Astrocyte (in vitro differentiated cells and primary cell): ENCODE results near the gene STUB1. TPM values are rescaled to one million over a fixed set of nuclear protein-coding genes. Genes with fewer than 3 reads are reported as not detected.

Experiments used
- DNase-seq: peaks from one replicate; pipeline ENCODE4 v3.0.0-alpha.2; 2010; ENCODE audit warnings: low read depth
- FAIRE-seq: peaks from 2 replicates; lab custom pipeline; 2011; peaks lifted over from hg19 to GRCh38; lab: Jason Lieb, UNC
- H2AFZ ChIP-seq: 2 replicates; pipeline ENCODE4 v1.6.0; 2012; ENCODE audit warnings: low read depth, low read length, inconsistent platforms
- H3K27ac ChIP-seq: 2 replicates; pipeline ENCODE4 v1.5.1; 2011; ENCODE audit warnings: low read depth, low read length, inconsistent platforms
- H3K27me3 ChIP-seq: 2 replicates; pipeline ENCODE4 v1.6.0; 2011; ENCODE audit warnings: low read length, inconsistent platforms; ENCODE audit not compliant: insufficient read depth
- H3K36me3 ChIP-seq: 2 replicates; pipeline ENCODE4 v1.5.1; 2011; ENCODE audit warnings: low read length, inconsistent platforms; ENCODE audit not compliant: insufficient read depth
- H3K4me1 ChIP-seq: 2 replicates; pipeline ENCODE4 v1.5.1; 2011; ENCODE audit warnings: low read length, inconsistent platforms; ENCODE audit not compliant: insufficient read depth
- H3K4me2 ChIP-seq: 2 replicates; pipeline ENCODE4 v1.6.0; 2012; ENCODE audit warnings: low read length, inconsistent platforms
- H3K4me3 ChIP-seq: 2 replicates; pipeline ENCODE4 v1.5.1; 2011; ENCODE audit warnings: low read depth, mild to moderate bottlenecking, low read length, inconsistent platforms; ENCODE audit not compliant: insufficient read depth
- H3K79me2 ChIP-seq: 2 replicates; pipeline ENCODE4 v1.6.0; 2012; ENCODE audit warnings: mild to moderate bottlenecking, low read length, inconsistent platforms; ENCODE audit not compliant: insufficient read depth
- H3K9ac ChIP-seq: 2 replicates; pipeline ENCODE4 v1.6.0; 2012; ENCODE audit warnings: mild to moderate bottlenecking, low read length, inconsistent platforms
- H3K9me3 ChIP-seq: 2 replicates; pipeline ENCODE4 v1.5.1; 2012; ENCODE audit warnings: low read depth, mild to moderate bottlenecking, low read length, inconsistent platforms; ENCODE audit not compliant: insufficient read depth
- H4K20me1 ChIP-seq: 2 replicates; pipeline ENCODE4 v1.6.0; 2012; ENCODE audit warnings: low read length, inconsistent platforms; ENCODE audit not compliant: insufficient read depth
- H3K27ac Mint-ChIP-seq: one replicate; pipeline ENCODE4 v1.8.0; 2021; ENCODE audit warnings: mild to moderate bottlenecking, mixed read lengths; ENCODE audit not compliant: unreplicated experiment
- H3K27me3 Mint-ChIP-seq: one replicate; pipeline ENCODE4 v1.8.0; 2021; ENCODE audit warnings: low read depth, mixed read lengths; ENCODE audit not compliant: unreplicated experiment
- H3K36me3 Mint-ChIP-seq: one replicate; pipeline ENCODE4 v1.8.0; 2021; ENCODE audit warnings: low read depth, mixed read lengths; ENCODE audit not compliant: unreplicated experiment
- H3K4me1 Mint-ChIP-seq: one replicate; pipeline ENCODE4 v1.8.0; 2021; ENCODE audit warnings: low read depth, mixed read lengths; ENCODE audit not compliant: unreplicated experiment
- H3K4me3 Mint-ChIP-seq: one replicate; pipeline ENCODE4 v1.8.0; 2021; ENCODE audit warnings: mild to moderate bottlenecking, moderate library complexity, mixed read lengths; ENCODE audit not compliant: unreplicated experiment
- H3K9me3 Mint-ChIP-seq: one replicate; pipeline ENCODE4 v1.8.0; 2021; ENCODE audit warnings: mild to moderate bottlenecking, mixed read lengths; ENCODE audit not compliant: unreplicated experiment
- EZH2 ChIP-seq: IDR thresholded peaks from 2 replicates; pipeline ENCODE4 v1.6.1; 2012; ENCODE audit warnings: mild to moderate bottlenecking, low read length, inconsistent platforms; ENCODE audit not compliant: insufficient read depth
- total RNA-seq: library from RNA; stranded (reverse); gene quantifications from 2 replicates; pipeline ENCODE4 v1.2.1, GENCODE V29; 2021
- TF ChIP-seq, protein P1 (sequence below): IDR thresholded peaks from 2 replicates; pipeline ENCODE4 v1.5.1; 2011; ENCODE audit warnings: low read depth, mild to moderate bottlenecking, inconsistent platforms, low read length, moderate library complexity; ENCODE audit not compliant: insufficient read depth

Gene STUB1
- total RNA-seq, 1 donor from 2014 or later = 140 TPM

DNA sequence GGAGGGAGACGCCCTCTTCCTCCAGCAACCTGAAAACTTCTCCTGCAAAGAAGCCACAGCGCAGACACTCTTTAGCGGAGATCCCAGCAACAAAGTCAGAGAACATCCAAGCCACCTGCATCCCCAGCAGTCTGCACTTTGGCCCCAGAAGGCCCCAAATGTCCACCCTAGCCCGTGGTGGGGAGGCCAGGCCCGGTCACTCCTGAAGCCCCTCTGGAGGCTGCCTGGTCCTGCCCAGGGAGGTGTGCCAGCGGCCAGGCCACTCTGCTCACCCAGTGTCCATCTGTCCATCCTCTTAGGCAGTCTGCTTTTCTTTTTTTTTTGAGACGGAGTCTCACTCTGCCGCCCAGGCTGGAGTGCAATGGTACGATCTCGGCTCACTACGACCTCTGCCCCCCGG, 52.1 kb downstream of the STUB1 start:
- DNase-seq = no peak
- no peak for FAIRE-seq
- Histone ChIP-seq H3K9ac (no peak overlapping the region), H3K27me3 (no peaks in the 10 kb centered on the region), H3K36me3 (peaks cover 4% of the 10 kb centered on the region), H3K4me1 (peaks cover 8% of the 10 kb centered on the region), H3K4me2 (no peak overlapping the region), H2AFZ (no peak overlapping the region), H4K20me1 (no peaks in the 10 kb centered on the region), H3K9me3 (no peaks in the 10 kb centered on the region), H3K4me3 (no peak overlapping the region), H3K27ac (no peak overlapping the region), H3K79me2 (no peaks in the 10 kb centered on the region)
- Mint-ChIP-seq H3K4me1 (no peaks in the 10 kb centered on the region), H3K27me3 (no peaks in the 10 kb centered on the region), H3K36me3 (peaks cover 12% of the 10 kb centered on the region), H3K4me3 (no peak overlapping the region), H3K27ac (no peak overlapping the region), H3K9me3 (no peaks in the 10 kb centered on the region)
- TF ChIP-seq, protein P1, sequence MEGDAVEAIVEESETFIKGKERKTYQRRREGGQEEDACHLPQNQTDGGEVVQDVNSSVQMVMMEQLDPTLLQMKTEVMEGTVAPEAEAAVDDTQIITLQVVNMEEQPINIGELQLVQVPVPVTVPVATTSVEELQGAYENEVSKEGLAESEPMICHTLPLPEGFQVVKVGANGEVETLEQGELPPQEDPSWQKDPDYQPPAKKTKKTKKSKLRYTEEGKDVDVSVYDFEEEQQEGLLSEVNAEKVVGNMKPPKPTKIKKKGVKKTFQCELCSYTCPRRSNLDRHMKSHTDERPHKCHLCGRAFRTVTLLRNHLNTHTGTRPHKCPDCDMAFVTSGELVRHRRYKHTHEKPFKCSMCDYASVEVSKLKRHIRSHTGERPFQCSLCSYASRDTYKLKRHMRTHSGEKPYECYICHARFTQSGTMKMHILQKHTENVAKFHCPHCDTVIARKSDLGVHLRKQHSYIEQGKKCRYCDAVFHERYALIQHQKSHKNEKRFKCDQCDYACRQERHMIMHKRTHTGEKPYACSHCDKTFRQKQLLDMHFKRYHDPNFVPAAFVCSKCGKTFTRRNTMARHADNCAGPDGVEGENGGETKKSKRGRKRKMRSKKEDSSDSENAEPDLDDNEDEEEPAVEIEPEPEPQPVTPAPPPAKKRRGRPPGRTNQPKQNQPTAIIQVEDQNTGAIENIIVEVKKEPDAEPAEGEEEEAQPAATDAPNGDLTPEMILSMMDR = no peak
- no peak for TF ChIP-seq EZH2

Other genes with a start within 250 kb of the STUB1 start
- gene CAPN15, start 152.7 kb upstream of the STUB1 start, total RNA-seq = 33.6 and 38.7 TPM in 2 replicates
- 0.09 TPM in 1 of 2 replicates, not detected in the other for gene PRR35, start 120.0 kb upstream of the STUB1 start, total RNA-seq
- gene NHLRC4, start 113.4 kb upstream of the STUB1 start, total RNA-seq = 0.50 and 0.73 TPM in 2 replicates
- 22.2 and 22.4 TPM in 2 replicates for gene PIGQ, start 110.4 kb upstream of the STUB1 start, total RNA-seq
- 12.6 and 13.0 TPM in 2 replicates for gene RAB40C, start 90.3 kb upstream of the STUB1 start, total RNA-seq
- gene WFIKKN1, start 49.4 kb upstream of the STUB1 start, total RNA-seq = 0.43 and 0.89 TPM in 2 replicates
- 56.4 and 59.6 TPM in 2 replicates for gene METTL26, start 44.1 kb upstream of the STUB1 start, total RNA-seq
- 20.9 and 23.7 TPM in 2 replicates for gene MCRIP2, start 38.6 kb upstream of the STUB1 start, total RNA-seq
- 16.1 and 21.2 TPM in 2 replicates for gene WDR90, start 31.0 kb upstream of the STUB1 start, total RNA-seq
- gene RHOT2, start 12.3 kb upstream of the STUB1 start, total RNA-seq = 87.3 and 93.2 TPM in 2 replicates
- 4.0 and 4.9 TPM in 2 replicates for gene RHBDL1, start 4.7 kb upstream of the STUB1 start, total RNA-seq
- gene JMJD8, start 3.9 kb downstream of the STUB1 start, total RNA-seq = 24.6 and 26.8 TPM in 2 replicates
- 8.2 and 9.5 TPM in 2 replicates for gene WDR24, start 10.0 kb downstream of the STUB1 start, total RNA-seq
- 3.7 and 5.2 TPM in 2 replicates for gene FBXL16, start 25.4 kb downstream of the STUB1 start, total RNA-seq
- 30.1 and 31.5 TPM in 2 replicates for gene METRN, start 34.7 kb downstream of the STUB1 start, total RNA-seq
- gene ANTKMT, start 40.7 kb downstream of the STUB1 start, total RNA-seq = 22.6 and 26.6 TPM in 2 replicates
- gene CCDC78, start 46.0 kb downstream of the STUB1 start, total RNA-seq = 2.1 and 4.7 TPM in 2 replicates
- gene HAGHL, start 46.7 kb downstream of the STUB1 start, total RNA-seq = 15.5 and 17.6 TPM in 2 replicates
- 18.5 and 19.6 TPM in 2 replicates for gene CIAO3, start 60.6 kb downstream of the STUB1 start, total RNA-seq
- not detected in 2 replicates for gene MSLN, start 80.3 kb downstream of the STUB1 start, total RNA-seq
- 27.5 and 28.8 TPM in 2 replicates for gene RPUSD1, start 108.0 kb downstream of the STUB1 start, total RNA-seq
- gene CHTF18, start 108.2 kb downstream of the STUB1 start, total RNA-seq = 9.8 and 14.8 TPM in 2 replicates
- not detected in 2 replicates for gene GNG13, start 120.3 kb downstream of the STUB1 start, total RNA-seq